Neural progenitor cell (in vitro differentiated cells): ENCODE data around the gene LIPK.

Experiments
- EZH2 ChIP-seq: fragments of 200-600 bp; sonication (generic); IDR thresholded peaks from 2 replicates; pipeline ENCODE4 v1.6.1; 2017; ENCODE audit warnings: antibody characterized with exemption, mild to moderate bottlenecking, moderate library complexity
- TF ChIP-seq, protein P1 (sequence below): fragments of 200-600 bp; sonication (generic); IDR thresholded peaks from 2 replicates; pipeline ENCODE4 v1.5.1; 2017; ENCODE audit warnings: antibody characterized with exemption, mild to moderate bottlenecking

DNA sequence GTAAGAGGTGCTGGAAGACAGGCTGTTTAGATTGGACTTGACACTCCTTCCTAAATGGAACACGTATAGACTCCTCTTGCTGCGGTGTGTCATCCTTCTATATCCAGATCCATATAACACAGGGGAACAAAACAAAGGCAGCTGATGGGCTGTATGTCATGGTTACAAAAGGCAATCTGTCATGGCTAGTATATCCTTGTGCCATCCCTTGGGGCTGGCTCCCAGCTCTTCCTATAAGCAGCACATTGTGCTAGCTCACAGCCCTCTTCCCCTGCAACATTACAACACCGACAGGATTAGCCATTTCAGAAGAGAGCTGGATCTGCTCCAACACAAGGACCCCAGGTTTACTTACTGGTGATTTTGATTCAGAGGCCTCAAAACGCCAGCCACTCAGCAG lies 15.3 kb downstream of the LIPK start:
- TF ChIP-seq, protein P1, sequence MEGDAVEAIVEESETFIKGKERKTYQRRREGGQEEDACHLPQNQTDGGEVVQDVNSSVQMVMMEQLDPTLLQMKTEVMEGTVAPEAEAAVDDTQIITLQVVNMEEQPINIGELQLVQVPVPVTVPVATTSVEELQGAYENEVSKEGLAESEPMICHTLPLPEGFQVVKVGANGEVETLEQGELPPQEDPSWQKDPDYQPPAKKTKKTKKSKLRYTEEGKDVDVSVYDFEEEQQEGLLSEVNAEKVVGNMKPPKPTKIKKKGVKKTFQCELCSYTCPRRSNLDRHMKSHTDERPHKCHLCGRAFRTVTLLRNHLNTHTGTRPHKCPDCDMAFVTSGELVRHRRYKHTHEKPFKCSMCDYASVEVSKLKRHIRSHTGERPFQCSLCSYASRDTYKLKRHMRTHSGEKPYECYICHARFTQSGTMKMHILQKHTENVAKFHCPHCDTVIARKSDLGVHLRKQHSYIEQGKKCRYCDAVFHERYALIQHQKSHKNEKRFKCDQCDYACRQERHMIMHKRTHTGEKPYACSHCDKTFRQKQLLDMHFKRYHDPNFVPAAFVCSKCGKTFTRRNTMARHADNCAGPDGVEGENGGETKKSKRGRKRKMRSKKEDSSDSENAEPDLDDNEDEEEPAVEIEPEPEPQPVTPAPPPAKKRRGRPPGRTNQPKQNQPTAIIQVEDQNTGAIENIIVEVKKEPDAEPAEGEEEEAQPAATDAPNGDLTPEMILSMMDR: no peak
- TF ChIP-seq EZH2: no peak
